Glomerular visceral epithelial cell (primary cell): Measurements from ENCODE around the gene SEPTIN6.

Experiments
- DNase-seq: peaks from one replicate; pipeline ENCODE4 v3.0.0-alpha.2; 2016; ENCODE audit errors: extremely low spot score

SEPTIN6 gene

GRCh38 chrX:119693040-119693995 lies at the start of gene SEPTIN6:
Gene SEPTIN6, minus strand, starts transcription at chrX:119693168. Its CDS starts 63 bp downstream, at chrX:119693105.
- DNase-seq: peak; percentile 78

DNA sequence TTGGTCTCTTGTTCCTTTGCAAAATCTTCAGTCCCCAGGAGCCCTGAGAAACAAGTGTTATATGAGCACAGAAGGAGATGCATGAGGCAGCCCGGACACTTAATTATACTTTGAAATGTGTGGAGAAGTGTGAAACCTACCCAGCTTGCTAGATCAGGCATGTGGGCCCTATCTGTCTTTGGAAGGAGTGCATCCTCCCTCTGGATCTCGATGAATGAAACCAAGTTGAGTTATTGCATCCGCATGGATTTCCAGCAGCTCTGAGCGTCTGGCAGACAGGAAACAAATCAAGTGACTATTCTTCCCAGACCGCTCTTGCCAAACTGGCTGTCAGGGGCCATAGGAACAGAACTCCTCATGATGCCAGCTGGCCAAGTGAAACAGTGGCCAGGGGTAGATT lies 45.8 kb upstream of the SEPTIN6 start:
- no peak for DNase-seq

GRCh38 chrX:119736206-119736764 lies 43.3 kb upstream of the SEPTIN6 start:
- no peak for DNase-seq

DNA sequence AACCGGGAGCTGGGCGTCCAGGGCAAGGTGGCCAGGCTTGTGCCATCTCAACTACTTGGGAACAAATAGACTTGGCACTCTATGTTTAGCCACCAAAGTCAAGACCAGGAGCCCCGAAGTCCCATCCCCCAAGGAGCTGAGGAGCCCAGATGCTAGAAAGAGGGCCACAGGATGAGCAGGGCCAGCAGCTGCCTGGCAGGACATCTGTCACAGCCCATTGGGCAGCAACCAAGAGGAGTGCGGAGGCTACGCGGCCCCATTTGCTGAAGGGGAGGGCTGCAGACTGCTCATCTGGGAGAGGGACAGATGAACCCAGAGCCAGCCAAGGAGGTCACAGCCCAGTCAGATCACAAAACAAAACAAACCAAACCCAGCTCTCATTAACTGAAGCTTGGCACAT lies 42.5 kb upstream of the SEPTIN6 start:
- DNase-seq: no peak

- DNase-seq: peak; percentile 9
These were observed 42.0 kb upstream of the SEPTIN6 start for GRCh38 chrX:119734897-119735339.

DNA sequence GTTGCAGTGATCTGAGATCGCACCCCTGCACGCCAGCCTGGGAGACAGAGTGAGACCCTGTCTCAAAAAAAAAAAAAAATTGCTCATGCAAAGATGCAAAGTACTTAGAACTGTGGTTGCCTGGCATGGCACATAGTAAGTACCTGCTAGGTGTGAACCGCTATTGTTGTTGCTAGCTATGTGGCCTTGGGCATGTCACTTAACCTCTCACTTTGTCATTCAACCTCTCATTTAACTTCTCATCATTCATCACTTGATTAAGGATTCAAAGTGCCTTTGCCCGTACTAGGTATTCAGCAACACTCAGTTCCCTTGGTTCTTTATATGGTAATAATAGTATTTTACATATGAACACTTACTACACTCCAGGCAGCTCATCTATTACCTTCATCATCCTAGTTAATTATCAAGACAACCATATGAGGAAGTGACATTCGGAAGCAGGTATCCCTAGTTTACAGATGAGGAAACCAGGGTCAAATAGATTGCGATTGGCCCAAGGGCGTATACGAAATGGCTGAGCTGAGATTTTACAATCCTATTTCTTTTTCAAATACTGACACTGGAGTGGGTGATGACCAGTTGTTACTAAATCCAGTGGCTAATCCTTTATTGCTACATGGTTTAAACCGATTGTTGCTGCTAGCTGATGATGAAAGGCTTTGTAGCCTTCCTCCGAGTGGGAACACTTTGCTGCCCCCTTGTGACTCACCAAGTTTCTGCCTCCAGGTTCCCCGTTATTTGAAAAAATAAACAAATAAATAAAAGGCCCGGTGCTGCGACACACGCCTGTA lies 36.6 kb upstream of the SEPTIN6 start:
- DNase-seq: peak; percentile 48

GRCh38 chrX:119728487-119728886 lies 35.5 kb upstream of the SEPTIN6 start:
- no peak for DNase-seq

GRCh38 chrX:119726900-119727555 lies 34.1 kb upstream of the SEPTIN6 start:
- no peak for DNase-seq

GRCh38 chrX:119721926-119722325 lies 29.0 kb upstream of the SEPTIN6 start:
- DNase-seq: no peak

GRCh38 chrX:119721487-119721886 lies 28.5 kb upstream of the SEPTIN6 start:
- no peak for DNase-seq

DNA sequence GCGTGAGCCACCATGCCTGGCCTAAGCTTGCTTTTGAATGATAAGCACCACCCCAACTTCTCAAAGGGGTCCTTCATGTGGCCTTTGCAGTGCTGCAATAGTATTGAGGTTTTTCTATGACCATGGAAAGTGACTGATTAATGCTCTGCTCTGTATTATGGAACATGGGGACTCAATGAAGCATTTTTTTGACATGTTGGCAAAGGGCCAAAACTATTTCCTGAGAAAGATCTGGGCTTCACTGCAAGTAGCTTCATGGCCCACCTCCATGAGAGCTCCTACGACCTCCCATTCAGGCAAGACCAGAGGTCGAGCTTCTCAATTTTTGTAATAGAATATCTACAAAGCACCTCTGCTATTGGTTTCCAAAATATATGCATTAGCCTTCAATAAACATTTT lies 16.7 kb upstream of the SEPTIN6 start:
- no peak for DNase-seq

GRCh38 chrX:119708936-119709335 lies 16.0 kb upstream of the SEPTIN6 start:
- no peak for DNase-seq

DNA sequence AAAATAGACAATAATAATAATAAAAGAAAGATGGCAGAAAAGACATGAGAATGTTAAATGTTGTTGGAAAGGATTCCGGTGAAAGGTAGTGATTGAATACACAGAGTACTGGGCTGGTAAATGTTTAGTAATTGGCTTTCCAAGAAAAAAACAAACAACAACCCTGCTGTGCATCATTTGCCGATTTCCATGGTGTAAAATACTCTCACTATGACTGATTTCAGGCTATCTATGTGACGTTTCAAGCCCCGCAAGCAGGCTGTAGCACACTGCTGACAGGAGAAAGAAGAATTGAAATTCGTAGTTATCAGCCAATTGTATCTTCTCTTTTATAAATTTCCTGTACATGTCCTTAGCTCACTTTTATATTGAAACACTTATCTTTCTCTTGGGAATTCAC lies 13.6 kb upstream of the SEPTIN6 start:
- no peak for DNase-seq

- peak; percentile 58 for DNase-seq
These were observed 5.9 kb upstream of the SEPTIN6 start for GRCh38 chrX:119698845-119699244.

- no peak for DNase-seq
These were observed 3.4 kb upstream of the SEPTIN6 start for GRCh38 chrX:119696251-119696890.

- no peak for DNase-seq
These were observed 2.6 kb upstream of the SEPTIN6 start for GRCh38 chrX:119695535-119696050.

DNA sequence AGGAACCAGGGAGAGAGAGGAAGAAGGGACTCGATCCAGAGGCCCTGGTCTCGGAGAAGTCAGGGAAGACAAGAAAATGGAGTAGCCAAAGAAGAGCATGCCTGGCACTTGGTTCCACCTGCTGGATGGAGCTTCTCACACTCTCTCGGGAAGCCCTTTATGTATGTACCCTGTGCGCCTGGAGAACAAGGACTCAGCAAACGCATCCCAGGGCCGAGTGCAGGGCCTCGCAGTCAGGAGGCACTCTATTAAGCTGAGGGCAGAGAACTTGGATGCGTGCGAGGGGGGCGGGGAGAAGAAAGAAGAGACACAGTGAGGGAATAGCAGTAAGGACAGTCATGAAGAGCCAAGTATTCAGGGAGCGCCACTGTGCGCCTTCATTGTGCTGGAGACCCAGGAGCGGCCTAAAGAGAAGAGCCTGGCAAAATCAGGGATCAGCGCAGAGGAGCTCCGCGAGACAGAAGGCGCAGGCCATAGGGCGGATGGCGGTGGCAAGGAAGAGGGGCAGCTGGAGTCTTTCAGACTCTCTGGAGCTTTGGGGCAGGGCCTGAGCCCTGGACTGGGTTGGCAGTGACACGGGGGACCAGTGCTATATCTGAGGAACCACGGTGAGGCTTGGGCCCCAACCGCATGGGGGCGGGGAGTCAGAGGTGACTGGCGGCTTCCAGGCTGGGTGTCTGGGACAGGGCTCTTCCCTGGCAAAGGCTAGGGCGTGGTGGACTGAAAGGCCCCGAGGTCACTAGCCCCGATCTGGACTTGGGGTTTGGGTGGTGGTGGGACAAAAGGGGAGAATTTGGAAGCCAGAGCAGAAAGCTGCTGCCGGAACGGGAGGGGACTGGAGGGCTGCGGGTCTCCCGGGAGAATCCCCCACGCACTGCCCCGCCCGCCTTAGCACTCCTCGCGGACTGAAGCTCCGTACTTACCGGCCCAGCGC lies 1.9 kb upstream of the SEPTIN6 start:
- DNase-seq: no peak

DNA sequence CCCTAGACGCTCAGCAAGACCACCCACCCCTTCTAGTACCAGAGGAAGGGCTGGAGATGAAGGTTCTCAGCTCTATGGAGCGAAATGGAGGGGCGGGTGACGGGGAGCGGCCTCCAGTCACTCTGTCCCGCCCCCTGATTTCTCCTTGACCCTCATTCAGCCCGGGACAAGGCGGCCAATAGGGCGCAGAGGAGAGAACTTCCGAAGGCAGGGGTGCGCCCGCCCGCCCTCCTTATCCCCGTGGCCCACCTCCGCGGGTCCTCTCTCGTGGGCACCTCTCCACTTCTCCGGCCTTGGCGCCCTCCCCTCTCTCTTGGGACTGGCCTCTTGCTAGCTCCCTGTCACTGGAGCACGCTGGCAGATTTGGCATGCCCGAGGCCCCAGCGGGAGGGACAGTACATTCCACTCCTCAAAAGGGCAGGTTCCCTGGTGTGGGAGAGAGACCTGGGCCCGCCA lies 1.1 kb upstream of the SEPTIN6 start:
- DNase-seq: no peak

DNA sequence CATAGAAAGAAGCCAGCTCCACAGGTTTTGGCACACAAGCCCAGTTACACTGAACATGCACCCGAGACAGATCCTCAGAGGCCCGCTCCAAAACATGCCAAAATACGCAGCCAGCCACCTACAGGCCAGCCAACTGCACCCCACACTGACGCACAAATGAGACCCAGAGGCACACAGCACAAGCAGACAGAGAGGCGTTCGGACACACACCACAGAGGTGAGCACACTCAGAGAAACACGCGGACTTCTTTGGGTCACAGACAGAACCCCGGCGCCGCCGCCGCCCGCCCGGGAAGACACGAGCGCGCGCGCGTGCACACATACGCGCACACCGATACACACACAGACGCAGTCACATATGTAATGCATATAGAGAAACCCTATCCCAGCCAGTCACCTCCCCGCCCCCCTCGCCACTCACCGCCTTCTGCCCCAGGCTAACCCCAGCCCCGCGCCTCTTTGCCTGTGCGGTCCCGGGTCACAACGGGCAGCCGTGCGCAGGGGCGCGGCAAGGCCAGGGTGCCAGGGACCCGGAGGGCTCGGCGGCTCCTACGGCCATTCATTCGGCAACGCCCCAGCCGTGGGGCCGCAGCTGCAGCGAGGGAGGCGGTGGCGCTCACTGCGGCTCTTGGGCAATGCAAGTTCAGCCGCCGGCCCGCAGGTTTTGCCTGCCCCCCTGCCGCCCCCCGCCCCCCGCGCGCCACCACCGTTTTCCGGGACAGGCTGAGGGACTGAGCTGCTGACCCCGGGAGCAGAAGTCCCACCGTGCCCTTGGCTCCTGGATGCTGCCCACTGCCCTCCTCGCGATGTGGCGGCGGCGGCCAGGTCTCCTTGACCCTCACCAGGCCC lies 553 bp downstream of the SEPTIN6 start:
- peak; percentile 26 for DNase-seq
